ENCODE results near the gene TIMELESS. TPM values are rescaled to one million over a fixed set of nuclear protein-coding genes. Genes with fewer than 3 reads are reported as not detected.

The TIMELESS gene
- total and polyA plus RNA-seq, 10 of the 15 experiments (the other 5 are each of a cell fraction or from before 2014, with no cell fraction given): 5.8 to 57.8 (median 31.8) TPM

Other genes starting within 250 kb of the TIMELESS start
Only the 7 nearest of the 18 such genes appear.
- gene IL23A, start 110.5 kb downstream of the TIMELESS start, total RNA-seq (2014; rRNA removed): 4.2 and 5.7 TPM in 2 replicates
- gene IL23A, start 110.5 kb downstream of the TIMELESS start, total RNA-seq (2014; rRNA removed; fragmentation: Illumina TruSeq; extraction: Trizol): 4.7 and 5.6 TPM in 2 replicates
- gene IL23A, start 110.5 kb downstream of the TIMELESS start, total RNA-seq (2021): 4.3 and 4.7 TPM in 2 replicates
- 3.3 and 4.0 TPM in 2 replicates for gene IL23A, start 110.5 kb downstream of the TIMELESS start, polyA plus RNA-seq (2011; rRNA removed)
- gene IL23A, start 110.5 kb downstream of the TIMELESS start, polyA plus RNA-seq (2014; fragmentation: Illumina TruSeq; extraction: Trizol): 1.6 and 5.7 TPM in 2 replicates
- gene IL23A, start 110.5 kb downstream of the TIMELESS start, polyA plus RNA-seq (2014; fragmentation: Nextera tagmentation; extraction: Ambion mirVana): 10 to 100 TPM in 1 of 2 experiments, 1 to 10 TPM in 1; 7.7 to 11.1 TPM
- 9.9 and 10.8 TPM in 2 replicates for gene IL23A, start 110.5 kb downstream of the TIMELESS start, polyA plus RNA-seq (2014; rRNA removed)
- gene IL23A, start 110.5 kb downstream of the TIMELESS start, polyA plus RNA-seq (2016; fragmentation: Nextera tagmentation; extraction: Ambion mirVana): 1 to 10 TPM; 4.4 to 5.6 TPM
- 101 and 114 TPM in 2 replicates for gene STAT2, start 89.3 kb downstream of the TIMELESS start, total RNA-seq (2014; rRNA removed)
- gene STAT2, start 89.3 kb downstream of the TIMELESS start, total RNA-seq (2014; rRNA removed; fragmentation: Illumina TruSeq; extraction: Trizol): 66.4 and 69.3 TPM in 2 replicates
- gene STAT2, start 89.3 kb downstream of the TIMELESS start, total RNA-seq (2021): 93.7 and 97.9 TPM in 2 replicates
- 91.5 and 106 TPM in 2 replicates for gene STAT2, start 89.3 kb downstream of the TIMELESS start, polyA plus RNA-seq (2011; rRNA removed)
- gene STAT2, start 89.3 kb downstream of the TIMELESS start, polyA plus RNA-seq (2014; fragmentation: Illumina TruSeq; extraction: Trizol): 74.9 and 91.9 TPM in 2 replicates
- gene STAT2, start 89.3 kb downstream of the TIMELESS start, polyA plus RNA-seq (2014; fragmentation: Nextera tagmentation; extraction: Ambion mirVana): 10 to 100 TPM; 16.9 to 23.5 TPM
- 90.4 and 94.4 TPM in 2 replicates for gene STAT2, start 89.3 kb downstream of the TIMELESS start, polyA plus RNA-seq (2014; rRNA removed)
- gene STAT2, start 89.3 kb downstream of the TIMELESS start, polyA plus RNA-seq (2016; fragmentation: Nextera tagmentation; extraction: Ambion mirVana): 10 to 100 TPM; 76.5 to 79.2 TPM
- gene APOF, start 86.6 kb downstream of the TIMELESS start, total RNA-seq (2014; rRNA removed): 0.11 TPM in 1 of 2 replicates, not detected in the other
- gene APOF, start 86.6 kb downstream of the TIMELESS start, total RNA-seq (2014; rRNA removed; fragmentation: Illumina TruSeq; extraction: Trizol): not detected in 2 replicates
- gene APOF, start 86.6 kb downstream of the TIMELESS start, total RNA-seq (2021): not detected in 2 replicates
- gene APOF, start 86.6 kb downstream of the TIMELESS start, polyA plus RNA-seq (2011; rRNA removed): not detected in 2 replicates
- 0.04 TPM in 1 of 2 replicates, not detected in the other for gene APOF, start 86.6 kb downstream of the TIMELESS start, polyA plus RNA-seq (2014; fragmentation: Illumina TruSeq; extraction: Trizol)
- under 1 TPM; 0.13 to 0.19 TPM for gene APOF, start 86.6 kb downstream of the TIMELESS start, polyA plus RNA-seq (2014; fragmentation: Nextera tagmentation; extraction: Ambion mirVana)
- 0.05 TPM in 1 of 2 replicates, not detected in the other for gene APOF, start 86.6 kb downstream of the TIMELESS start, polyA plus RNA-seq (2014; rRNA removed)
- not detected for gene APOF, start 86.6 kb downstream of the TIMELESS start, polyA plus RNA-seq (2016; fragmentation: Nextera tagmentation; extraction: Ambion mirVana)
- 0.05 TPM in 1 of 2 replicates, not detected in the other for gene MIP, start 5.2 kb upstream of the TIMELESS start, total RNA-seq (2014; rRNA removed)
- not detected in 2 replicates for gene MIP, start 5.2 kb upstream of the TIMELESS start, total RNA-seq (2014; rRNA removed; fragmentation: Illumina TruSeq; extraction: Trizol)
- gene MIP, start 5.2 kb upstream of the TIMELESS start, total RNA-seq (2021): 0.15 TPM in 1 of 2 replicates, not detected in the other
- gene MIP, start 5.2 kb upstream of the TIMELESS start, polyA plus RNA-seq (2011; rRNA removed): 0.04 TPM in 1 of 2 replicates, not detected in the other
- 0.07 TPM in 1 of 2 replicates, not detected in the other for gene MIP, start 5.2 kb upstream of the TIMELESS start, polyA plus RNA-seq (2014; fragmentation: Illumina TruSeq; extraction: Trizol)
- under 1 TPM; 0.11 TPM for gene MIP, start 5.2 kb upstream of the TIMELESS start, polyA plus RNA-seq (2014; fragmentation: Nextera tagmentation; extraction: Ambion mirVana)
- gene MIP, start 5.2 kb upstream of the TIMELESS start, polyA plus RNA-seq (2014; rRNA removed): not detected in 2 replicates
- under 1 TPM; 0.15 to 0.18 TPM for gene MIP, start 5.2 kb upstream of the TIMELESS start, polyA plus RNA-seq (2016; fragmentation: Nextera tagmentation; extraction: Ambion mirVana)
- gene SPRYD4, start 19.2 kb upstream of the TIMELESS start, total RNA-seq (2014; rRNA removed): 4.1 and 4.4 TPM in 2 replicates
- 4.2 and 4.7 TPM in 2 replicates for gene SPRYD4, start 19.2 kb upstream of the TIMELESS start, total RNA-seq (2014; rRNA removed; fragmentation: Illumina TruSeq; extraction: Trizol)
- 4.3 and 5.0 TPM in 2 replicates for gene SPRYD4, start 19.2 kb upstream of the TIMELESS start, total RNA-seq (2021)
- 5.4 and 5.9 TPM in 2 replicates for gene SPRYD4, start 19.2 kb upstream of the TIMELESS start, polyA plus RNA-seq (2011; rRNA removed)
- 4.7 and 5.0 TPM in 2 replicates for gene SPRYD4, start 19.2 kb upstream of the TIMELESS start, polyA plus RNA-seq (2014; fragmentation: Illumina TruSeq; extraction: Trizol)
- 1 to 10 TPM; 4.8 to 6.0 TPM for gene SPRYD4, start 19.2 kb upstream of the TIMELESS start, polyA plus RNA-seq (2014; fragmentation: Nextera tagmentation; extraction: Ambion mirVana)
- 4.7 and 5.5 TPM in 2 replicates for gene SPRYD4, start 19.2 kb upstream of the TIMELESS start, polyA plus RNA-seq (2014; rRNA removed)
- gene SPRYD4, start 19.2 kb upstream of the TIMELESS start, polyA plus RNA-seq (2016; fragmentation: Nextera tagmentation; extraction: Ambion mirVana): 1 to 10 TPM; 5.3 to 6.0 TPM
- 4.1 and 4.6 TPM in 2 replicates for gene GLS2, start 38.7 kb upstream of the TIMELESS start, total RNA-seq (2014; rRNA removed)
- 3.1 TPM in 2 replicates for gene GLS2, start 38.7 kb upstream of the TIMELESS start, total RNA-seq (2014; rRNA removed; fragmentation: Illumina TruSeq; extraction: Trizol)
- 3.4 and 3.7 TPM in 2 replicates for gene GLS2, start 38.7 kb upstream of the TIMELESS start, total RNA-seq (2021)
- 2.1 and 2.4 TPM in 2 replicates for gene GLS2, start 38.7 kb upstream of the TIMELESS start, polyA plus RNA-seq (2011; rRNA removed)
- gene GLS2, start 38.7 kb upstream of the TIMELESS start, polyA plus RNA-seq (2014; fragmentation: Illumina TruSeq; extraction: Trizol): 2.6 and 3.1 TPM in 2 replicates
- 1 to 10 TPM in 1 of 2 experiments, under 1 TPM in 1; 0.64 to 1.4 TPM for gene GLS2, start 38.7 kb upstream of the TIMELESS start, polyA plus RNA-seq (2014; fragmentation: Nextera tagmentation; extraction: Ambion mirVana)
- gene GLS2, start 38.7 kb upstream of the TIMELESS start, polyA plus RNA-seq (2014; rRNA removed): 3.8 and 4.9 TPM in 2 replicates
- 1 to 10 TPM; 5.2 to 6.4 TPM for gene GLS2, start 38.7 kb upstream of the TIMELESS start, polyA plus RNA-seq (2016; fragmentation: Nextera tagmentation; extraction: Ambion mirVana)
- 1.5 and 1.6 TPM in 2 replicates for gene RBMS2, start 72.4 kb upstream of the TIMELESS start, total RNA-seq (2014; rRNA removed)
- gene RBMS2, start 72.4 kb upstream of the TIMELESS start, total RNA-seq (2014; rRNA removed; fragmentation: Illumina TruSeq; extraction: Trizol): 2.1 and 2.2 TPM in 2 replicates
- gene RBMS2, start 72.4 kb upstream of the TIMELESS start, total RNA-seq (2021): 7.1 and 7.2 TPM in 2 replicates
- 0.40 and 0.56 TPM in 2 replicates for gene RBMS2, start 72.4 kb upstream of the TIMELESS start, polyA plus RNA-seq (2011; rRNA removed)
- gene RBMS2, start 72.4 kb upstream of the TIMELESS start, polyA plus RNA-seq (2014; fragmentation: Illumina TruSeq; extraction: Trizol): 5.6 and 6.0 TPM in 2 replicates
- gene RBMS2, start 72.4 kb upstream of the TIMELESS start, polyA plus RNA-seq (2014; fragmentation: Nextera tagmentation; extraction: Ambion mirVana): 1 to 10 TPM in 1 of 2 experiments, under 1 TPM in 1; 0.90 to 1.1 TPM
- 3.1 and 3.9 TPM in 2 replicates for gene RBMS2, start 72.4 kb upstream of the TIMELESS start, polyA plus RNA-seq (2014; rRNA removed)
- 1 to 10 TPM; 2.7 to 3.2 TPM for gene RBMS2, start 72.4 kb upstream of the TIMELESS start, polyA plus RNA-seq (2016; fragmentation: Nextera tagmentation; extraction: Ambion mirVana)

All from GM12878 (cell line).